DOHH2 (cell line): Measurements from ENCODE around the gene KLF9.

Experiments used
- CTCF ChIP-seq: fragments of 200-600 bp; sonication (generic); IDR thresholded peaks from one replicate; pipeline ENCODE4 v1.5.1; 2014; ENCODE audit warnings: antibody characterized with exemption, mild to moderate bottlenecking, low read depth, low read length; ENCODE audit not compliant: poor library complexity, severe bottlenecking
- EZH2phosphoT487 ChIP-seq: fragments of 200-600 bp; sonication (generic); IDR thresholded peaks from 2 replicates; pipeline ENCODE4 v1.6.1; 2017; ENCODE audit warnings: borderline replicate concordance, mild to moderate bottlenecking, antibody characterized with exemption, low read length, moderate library complexity, mixed read lengths

- TF ChIP-seq CTCF = no peak
- no peak for TF ChIP-seq EZH2phosphoT487
These were observed 58.7 kb downstream of the KLF9 start for GRCh38 chr9:70355801-70356200.
